Measurements from ENCODE around the gene SLC16A4.

- TF ChIP-seq, protein P1, sequence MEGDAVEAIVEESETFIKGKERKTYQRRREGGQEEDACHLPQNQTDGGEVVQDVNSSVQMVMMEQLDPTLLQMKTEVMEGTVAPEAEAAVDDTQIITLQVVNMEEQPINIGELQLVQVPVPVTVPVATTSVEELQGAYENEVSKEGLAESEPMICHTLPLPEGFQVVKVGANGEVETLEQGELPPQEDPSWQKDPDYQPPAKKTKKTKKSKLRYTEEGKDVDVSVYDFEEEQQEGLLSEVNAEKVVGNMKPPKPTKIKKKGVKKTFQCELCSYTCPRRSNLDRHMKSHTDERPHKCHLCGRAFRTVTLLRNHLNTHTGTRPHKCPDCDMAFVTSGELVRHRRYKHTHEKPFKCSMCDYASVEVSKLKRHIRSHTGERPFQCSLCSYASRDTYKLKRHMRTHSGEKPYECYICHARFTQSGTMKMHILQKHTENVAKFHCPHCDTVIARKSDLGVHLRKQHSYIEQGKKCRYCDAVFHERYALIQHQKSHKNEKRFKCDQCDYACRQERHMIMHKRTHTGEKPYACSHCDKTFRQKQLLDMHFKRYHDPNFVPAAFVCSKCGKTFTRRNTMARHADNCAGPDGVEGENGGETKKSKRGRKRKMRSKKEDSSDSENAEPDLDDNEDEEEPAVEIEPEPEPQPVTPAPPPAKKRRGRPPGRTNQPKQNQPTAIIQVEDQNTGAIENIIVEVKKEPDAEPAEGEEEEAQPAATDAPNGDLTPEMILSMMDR (IDR thresholded peaks at IDR 0.05): no peak
- TF ChIP-seq POLR2AphosphoS5 (IDR thresholded peaks at IDR 0.05) (no peak), POLR2A (IDR thresholded peaks at IDR 0.05) (no peak)
These were observed 35.5 kb downstream of the SLC16A4 start for GRCh38 chr1:110355321-110355720.

All from prostate gland (tissue), 2 donors.